IPS-18c (cell line): Measurements from ENCODE around the gene PTX4.

Experiments
- H3K4me3 ChIP-seq: 2 replicates; pipeline ENCODE4 v1.7.0; 2013; ENCODE audit warnings: low read depth, mild to moderate bottlenecking, low read length, moderate library complexity; ENCODE audit not compliant: insufficient read depth
- H3K9me3 ChIP-seq: one replicate; pipeline ENCODE4 v1.6.1; 2013; ENCODE audit warnings: mild to moderate bottlenecking, low read length, moderate library complexity; ENCODE audit not compliant: control insufficient read depth, insufficient read depth

PTX4 gene

GRCh38 chr16:1526608-1527555, 38.1 kb upstream of the PTX4 start:
- Histone ChIP-seq H3K4me3 (no peak overlapping the region), H3K9me3 (no peaks in the 10 kb centered on the region)

- no peaks in the 10 kb centered on the region for H3K9me3 ChIP-seq
- H3K4me3 ChIP-seq, result no peak overlapping the region
Measured at GRCh38 chr16:1525871-1526607, 37.3 kb upstream of the PTX4 start.

- no peak overlapping the region for H3K4me3 ChIP-seq
- H3K9me3 ChIP-seq, result no peaks in the 10 kb centered on the region
Measured at GRCh38 chr16:1524366-1524765, 35.6 kb upstream of the PTX4 start.

GRCh38 chr16:1523581-1524245, 35.0 kb upstream of the PTX4 start:
- no peak overlapping the region for H3K4me3 ChIP-seq

GRCh38 chr16:1520461-1520860, 31.7 kb upstream of the PTX4 start:
- Histone ChIP-seq H3K9me3 (no peaks in the 10 kb centered on the region), H3K4me3 (no peak overlapping the region)

More at GRCh38 chr16:1523581-1524245, 35.0 kb upstream of the PTX4 start:
- H3K9me3 ChIP-seq, result no peaks in the 10 kb centered on the region

GRCh38 chr16:1519831-1520230, 31.1 kb upstream of the PTX4 start:
- H3K9me3 ChIP-seq, result no peaks in the 10 kb centered on the region
- H3K4me3 ChIP-seq, result no peak overlapping the region

GRCh38 chr16:1518626-1519135, 29.9 kb upstream of the PTX4 start:
- H3K9me3 ChIP-seq, result no peaks in the 10 kb centered on the region
- no peak overlapping the region for H3K4me3 ChIP-seq

GRCh38 chr16:1514507-1514906, 25.8 kb upstream of the PTX4 start:
- no peaks in the 10 kb centered on the region for H3K9me3 ChIP-seq
- no peak overlapping the region for H3K4me3 ChIP-seq

GRCh38 chr16:1512774-1513173, 24.0 kb upstream of the PTX4 start:
- H3K9me3 ChIP-seq, result no peaks in the 10 kb centered on the region
- H3K4me3 ChIP-seq, result no peak overlapping the region

GRCh38 chr16:1511662-1512569, 23.2 kb upstream of the PTX4 start:
- Histone ChIP-seq H3K4me3 (no peak overlapping the region), H3K9me3 (no peaks in the 10 kb centered on the region)

GRCh38 chr16:1510941-1511351, 22.2 kb upstream of the PTX4 start:
- H3K9me3 ChIP-seq, result no peaks in the 10 kb centered on the region
- no peak overlapping the region for H3K4me3 ChIP-seq

- no peaks in the 10 kb centered on the region for H3K9me3 ChIP-seq
- no peak overlapping the region for H3K4me3 ChIP-seq
Measured at GRCh38 chr16:1510272-1510671, 21.5 kb upstream of the PTX4 start.

- no peak overlapping the region for H3K4me3 ChIP-seq
- no peaks in the 10 kb centered on the region for H3K9me3 ChIP-seq
Measured at GRCh38 chr16:1509307-1510221, 20.8 kb upstream of the PTX4 start.

- Histone ChIP-seq H3K9me3 (no peaks in the 10 kb centered on the region), H3K4me3 (no peak overlapping the region)
Measured at GRCh38 chr16:1508494-1509187, 19.9 kb upstream of the PTX4 start.

- H3K9me3 ChIP-seq, result no peaks in the 10 kb centered on the region
- no peak overlapping the region for H3K4me3 ChIP-seq
Measured at GRCh38 chr16:1506494-1507213, 17.9 kb upstream of the PTX4 start.
